Breast epithelium (tissue), 4 donors: ENCODE measurements around the gene TSPAN4. TPM values are rescaled to one million over a fixed set of nuclear protein-coding genes. Genes with fewer than 3 reads are reported as not detected.

ENCODE experiments used
- DNase-seq, 2 donors: peaks; one replicate each; pipeline ENCODE4 v3.0.0-alpha.2; 2019; ENCODE audit warnings: low spot score in 2 of 2
- H3K27ac ChIP-seq, 2 donors: fragments of 200-600 bp; sonication (generic) in 1 of 2; one replicate each; pipeline ENCODE4 v1.5.1; 2016 to 2019; ENCODE audit warnings: mild to moderate bottlenecking in 1 of 2
- H3K27me3 ChIP-seq, 2 donors: fragments of 200-600 bp; sonication (generic) in 1 of 2; one replicate each; pipeline versions ENCODE4 v1.5.1 to v1.6.0; 2017 to 2019; ENCODE audit warnings: control low read depth in 1 of 2, mild to moderate bottlenecking in 1 of 2
- H3K36me3 ChIP-seq: fragments of 200-600 bp; one replicate; pipeline ENCODE4 v1.5.1; 2019
- H3K4me1 ChIP-seq, 2 donors: fragments of 200-600 bp; sonication (generic); one replicate each; pipeline ENCODE4 v1.5.1; 2016 to 2019; ENCODE audit warnings: control low read depth in 1 of 2
- H3K4me3 ChIP-seq, 3 donors: fragments of 200-600 bp; sonication (generic); 1 replicate in 2 of 3; 2 replicates in 1 of 3; pipeline ENCODE4 v1.5.1; 2016 to 2019; ENCODE audit warnings: mild to moderate bottlenecking in 3 of 3, moderate library complexity in 2 of 3
- H3K9me3 ChIP-seq, 2 donors: fragments of 200-600 bp; sonication (generic) in 1 of 2; one replicate each; pipeline ENCODE4 v1.5.1; 2016 to 2019; ENCODE audit warnings: control low read depth in 1 of 2
- CTCF ChIP-seq, 3 donors: fragments of 450-650 bp; IDR thresholded peaks; one replicate each; pipeline ENCODE4 v1.5.1; 2016 to 2017; ENCODE audit warnings: antibody characterized with exemption in 3 of 3, mild to moderate bottlenecking in 3 of 3, moderate library complexity in 3 of 3
- POLR2A ChIP-seq: fragments of 450-650 bp; IDR thresholded peaks from one replicate; pipeline ENCODE4 v1.6.1; 2016; ENCODE audit warnings: antibody characterized with exemption, mild to moderate bottlenecking, moderate library complexity
- POLR2AphosphoS5 ChIP-seq, 3 donors: sonication (generic); formaldehyde crosslinking; IDR thresholded peaks; one replicate each; pipeline ENCODE4 v1.6.1; 2017; ENCODE audit warnings: antibody characterized with exemption in 3 of 3
- intact Hi-C: fragments of 100-400 bp; cut with DNase I; formaldehyde crosslinking; loops from one replicate; pipeline ENCODE4 v1.15.1; 2023; ENCODE audit warnings: low total_unique reads
- total RNA-seq, 3 donors: library from RNA; depleted of rRNA; stranded (reverse); fragments of >200 nt; gene quantifications; one replicate each; pipeline ENCODE4 v1.1.0, GENCODE V29; 2016

TSPAN4 gene
- total RNA-seq, 3 donors from 2014 or later: 72.4 to 217 (median 107) TPM

- intact Hi-C loops: loop anchor here (5.0 kb wide), 1 partner anchor 64 kb away; the partner anchor contains the start of gene CHID1
Observed at GRCh38 chr11:848380-848931, 5.8 kb downstream of the TSPAN4 start.

GRCh38 chr11:849104-849824 lies 6.6 kb downstream of the TSPAN4 start:
- H3K4me3 ChIP-seq: peak overlapping the region; percentile 30 to 78 (median 57)
- peak overlapping the region in 1 of 2 donors; percentile 32 for H3K27ac ChIP-seq
- intact Hi-C loops: loop anchor here (5.0 kb wide), 1 partner anchor 63 kb away; the partner anchor contains the start of gene CHID1
- no peak for TF ChIP-seq CTCF (IDR thresholded peaks at IDR 0.05)
- TF ChIP-seq POLR2AphosphoS5 (IDR thresholded peaks at IDR 0.05): no peak
- no peak for TF ChIP-seq POLR2A
- no peaks in the 10 kb centered on the region for H3K27me3 ChIP-seq
- H3K9me3 ChIP-seq: no peaks in the 10 kb centered on the region
- no peak for DNase-seq
- H3K36me3 ChIP-seq: no peaks in the 10 kb centered on the region
- H3K4me1 ChIP-seq: peaks cover 13 to 26% of the 10 kb centered on the region in 2 donors

More at GRCh38 chr11:848380-848931, 5.8 kb downstream of the TSPAN4 start:
- DNase-seq: no peak
- peak overlapping the region in 2 of 3 donors; percentile 57 to 78 for H3K4me3 ChIP-seq
- TF ChIP-seq POLR2A (no peak), CTCF (IDR thresholded peaks at IDR 0.05) (peak; percentile 25 to 81 (median 75))
- no peaks in the 10 kb centered on the region for H3K9me3 ChIP-seq
- H3K36me3 ChIP-seq: no peaks in the 10 kb centered on the region
- H3K27ac ChIP-seq: no peak overlapping the region
- H3K27me3 ChIP-seq: no peaks in the 10 kb centered on the region
- peaks cover 19 to 26% of the 10 kb centered on the region in 2 donors for H3K4me1 ChIP-seq

- TF ChIP-seq POLR2A (no peak), CTCF (IDR thresholded peaks at IDR 0.05) (no peak), POLR2AphosphoS5 (IDR thresholded peaks at IDR 0.05) (no peak)
- no peaks in the 10 kb centered on the region for H3K27me3 ChIP-seq
- H3K27ac ChIP-seq: peak overlapping the region in 1 of 2 donors; percentile 32
- peaks cover 13 to 20% of the 10 kb centered on the region in 2 donors for H3K4me1 ChIP-seq
- no peaks in the 10 kb centered on the region for H3K36me3 ChIP-seq
- peak overlapping the region; percentile 10 to 78 (median 57) for H3K4me3 ChIP-seq
- no peaks in the 10 kb centered on the region for H3K9me3 ChIP-seq
- no peak for DNase-seq
- intact Hi-C loops: loop anchor here (5.0 to 10.0 kb wide), 2 partner anchors 62 to 205 kb away; partner anchors contain the start of gene CHID1
Observed at GRCh38 chr11:849951-850774, 7.5 kb downstream of the TSPAN4 start.

GRCh38 chr11:850775-851763 lies 8.4 kb downstream of the TSPAN4 start:
- Histone ChIP-seq H3K4me3 (peak overlapping the region in 1 of 3 donors; percentile 4), H3K9me3 (no peaks in the 10 kb centered on the region), H3K4me1 (peaks cover 13 to 15% of the 10 kb centered on the region in 2 donors), H3K36me3 (no peaks in the 10 kb centered on the region), H3K27me3 (no peaks in the 10 kb centered on the region), H3K27ac (no peak overlapping the region)
- intact Hi-C loops: loop anchor here (10.0 kb wide), 1 partner anchor 204 kb away; no protein-coding TSS in a partner anchor
- no peak for TF ChIP-seq POLR2A
- no peak for TF ChIP-seq POLR2AphosphoS5 (IDR thresholded peaks at IDR 0.05)
- no peak for TF ChIP-seq CTCF (IDR thresholded peaks at IDR 0.05)
- no peak for DNase-seq
